ENCODE measurements around the gene USP48.

The USP48 gene

GRCh38 chr1:21814981-21815582 lies 32.1 kb upstream of the USP48 start:
- DNase-seq (ENCODE audit: low read depth), result no peak
- H3K4me3 ChIP-seq (ENCODE audit: low read depth, low read length), result no peak overlapping the region
- TF ChIP-seq CTCF (conservative IDR thresholded peaks at IDR 0.05; ENCODE audit: low read depth, low read length), result no peak

- no peak for DNase-seq (ENCODE audit: low read depth)
- TF ChIP-seq CTCF (conservative IDR thresholded peaks at IDR 0.05; ENCODE audit: low read depth, low read length), result peak; percentile 55
- peak overlapping the region; percentile 58 for H3K4me3 ChIP-seq (ENCODE audit: low read depth, low read length)
These were observed 31.4 kb upstream of the USP48 start for GRCh38 chr1:21814241-21814918.

GRCh38 chr1:21813542-21813941 lies 30.6 kb upstream of the USP48 start:
- no peak for DNase-seq (ENCODE audit: low read depth)
- H3K4me3 ChIP-seq (ENCODE audit: low read depth, low read length), result no peak overlapping the region
- TF ChIP-seq CTCF (conservative IDR thresholded peaks at IDR 0.05; ENCODE audit: low read depth, low read length), result no peak

- peak; percentile 50 for DNase-seq (ENCODE audit: low read depth)
- no peak for TF ChIP-seq CTCF (conservative IDR thresholded peaks at IDR 0.05; ENCODE audit: low read depth, low read length)
- H3K4me3 ChIP-seq (ENCODE audit: low read depth, low read length), result no peak within 1 kb of the TSS
These were observed 28.9 kb upstream of the USP48 start, which contains the start of gene LDLRAD2 for GRCh38 chr1:21811875-21812305. Gene LDLRAD2 (plus strand): TSS chr1:21812265. CDS start chr1:21812452, 187 bp downstream.

- no peak for TF ChIP-seq CTCF (conservative IDR thresholded peaks at IDR 0.05; ENCODE audit: low read depth, low read length)
- DNase-seq (ENCODE audit: low read depth), result no peak
- no peak overlapping the region for H3K4me3 ChIP-seq (ENCODE audit: low read depth, low read length)
These were observed 21.6 kb upstream of the USP48 start for GRCh38 chr1:21804536-21804935.

GRCh38 chr1:21801100-21801499 lies 18.2 kb upstream of the USP48 start:
- TF ChIP-seq CTCF (conservative IDR thresholded peaks at IDR 0.05; ENCODE audit: low read depth, low read length), result no peak
- peak; percentile 31 for DNase-seq (ENCODE audit: low read depth)

GRCh38 chr1:21799730-21800129 lies 16.8 kb upstream of the USP48 start:
- TF ChIP-seq CTCF (conservative IDR thresholded peaks at IDR 0.05; ENCODE audit: low read depth, low read length), result no peak
- H3K4me3 ChIP-seq (ENCODE audit: low read depth, low read length), result no peak overlapping the region
- no peak for DNase-seq (ENCODE audit: low read depth)

More at GRCh38 chr1:21801100-21801499, 18.2 kb upstream of the USP48 start:
- H3K4me3 ChIP-seq (ENCODE audit: low read depth, low read length), result no peak overlapping the region

Data from choroid plexus epithelial cell (primary cell).